GM21423 (cell line): ENCODE measurements around the gene PLOD1.
A peak's percentile ranks its signal among the peaks of the same experiment; 100 is the strongest.
"Not testable (repeated sequence)": the region's sequence is repeated elsewhere in the genome, so short reads cannot be mapped to it uniquely, and the experiment has no call there.

Experiments
- ATAC-seq: cut with Tn5 transposase; IDR thresholded peaks from one replicate; pipeline ENCODE4 v1.9.1; 2021; ENCODE audit warnings: mild to moderate bottlenecking, moderate library complexity; ENCODE audit not compliant: unreplicated experiment

Gene PLOD1

GRCh38 chr1:11934302-11935056 is at the start of gene PLOD1:
Gene PLOD1 (plus strand): TSS chr1:11934717. CDS start chr1:11934780, 63 bp downstream.
- ATAC-seq, result peak; percentile 89

- ATAC-seq, result no peak
These were observed 48.6 kb upstream of the PLOD1 start for GRCh38 chr1:11885916-11886315.

- ATAC-seq, result no peak
These were observed 47.4 kb upstream of the PLOD1 start for GRCh38 chr1:11886986-11887665.

GRCh38 chr1:11887666-11888007 is 46.9 kb upstream of the PLOD1 start:
- no peak for ATAC-seq

- no peak for ATAC-seq
These were observed 46.2 kb upstream of the PLOD1 start for GRCh38 chr1:11888206-11888876.

- ATAC-seq, result no peak
These were observed 45.7 kb upstream of the PLOD1 start for GRCh38 chr1:11888877-11889208.

- no peak for ATAC-seq
These were observed 42.9 kb upstream of the PLOD1 start for GRCh38 chr1:11891433-11892186.

GRCh38 chr1:11893907-11894251 is 40.6 kb upstream of the PLOD1 start:
- no peak for ATAC-seq

- ATAC-seq, result not testable (repeated sequence)
These were observed 40.0 kb upstream of the PLOD1 start for GRCh38 chr1:11894501-11894900.

- ATAC-seq, result no peak
These were observed 36.3 kb upstream of the PLOD1 start for GRCh38 chr1:11898086-11898785.

GRCh38 chr1:11898831-11899467 is 35.6 kb upstream of the PLOD1 start:
- ATAC-seq, result no peak

- not testable (repeated sequence) for ATAC-seq
These were observed 33.1 kb upstream of the PLOD1 start for GRCh38 chr1:11901446-11901845.

- ATAC-seq, result no peak
These were observed 31.3 kb upstream of the PLOD1 start for GRCh38 chr1:11903210-11903609.

- not testable (repeated sequence) for ATAC-seq
These were observed 30.4 kb upstream of the PLOD1 start for GRCh38 chr1:11904156-11904555.

- no peak for ATAC-seq
These were observed 29.5 kb upstream of the PLOD1 start for GRCh38 chr1:11904978-11905377.

- no peak for ATAC-seq
These were observed 27.6 kb upstream of the PLOD1 start for GRCh38 chr1:11906870-11907269.

- peak; percentile 55 for ATAC-seq
These were observed 27.0 kb upstream of the PLOD1 start for GRCh38 chr1:11907275-11908094.

- ATAC-seq, result peak; percentile 44
These were observed 26.3 kb upstream of the PLOD1 start for GRCh38 chr1:11908095-11908675.

GRCh38 chr1:11910914-11911228 is 23.6 kb upstream of the PLOD1 start:
- ATAC-seq, result not testable (repeated sequence)
